ENCODE results near the gene RASL12. TPM values are rescaled to one million over a fixed set of nuclear protein-coding genes. Genes with fewer than 3 reads are reported as not detected.
"Not testable (repeated sequence)": the region's sequence is repeated elsewhere in the genome, so short reads cannot be mapped to it uniquely, and the experiment has no call there.

The RASL12 gene
- polyA plus RNA-seq, 4 donors: 5.9 to 8.6 (median 7.0) TPM

DNA sequence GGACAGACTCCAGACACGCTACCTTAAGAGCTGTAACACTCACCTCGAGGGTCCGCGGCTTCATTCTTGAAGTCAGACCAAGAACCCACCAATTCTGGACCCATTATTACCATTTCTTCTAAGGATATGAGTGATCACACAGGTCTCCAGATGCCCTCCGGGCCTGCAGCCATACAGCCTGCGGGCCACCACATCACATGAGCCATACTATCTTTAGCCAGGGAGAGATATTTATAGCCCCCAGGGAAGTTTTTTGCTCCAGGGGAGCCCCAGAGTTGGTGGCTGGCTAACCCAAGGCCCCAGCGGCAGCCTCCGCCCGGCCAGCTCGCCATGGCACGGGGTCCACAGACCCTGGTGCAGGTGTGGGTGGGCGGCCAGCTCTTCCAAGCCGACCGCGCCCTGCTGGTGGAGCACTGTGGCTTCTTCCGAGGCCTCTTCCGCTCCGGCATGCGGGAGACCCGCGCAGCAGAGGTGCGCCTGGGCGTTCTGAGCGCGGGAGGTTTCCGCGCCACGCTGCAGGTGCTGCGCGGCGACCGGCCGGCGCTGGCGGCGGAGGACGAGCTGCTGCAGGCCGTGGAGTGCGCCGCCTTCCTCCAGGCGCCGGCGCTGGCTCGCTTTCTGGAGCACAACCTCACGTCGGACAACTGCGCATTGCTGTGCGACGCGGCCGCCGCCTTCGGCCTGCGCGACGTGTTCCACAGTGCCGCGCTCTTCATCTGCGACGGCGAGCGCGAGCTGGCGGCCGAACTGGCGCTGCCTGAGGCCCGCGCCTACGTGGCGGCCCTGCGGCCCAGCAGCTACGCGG, 8.9 kb upstream of the RASL12 start, which contains the start of gene KBTBD13:
Gene KBTBD13 (plus strand): TSS at position 261 of the 805 bp plus-strand sequence. CDS start 70 bp downstream, at position 331.
- DNase-seq (ENCODE audit: low read depth in 4 of 4, low spot score in 3 of 4): no peak

DNA sequence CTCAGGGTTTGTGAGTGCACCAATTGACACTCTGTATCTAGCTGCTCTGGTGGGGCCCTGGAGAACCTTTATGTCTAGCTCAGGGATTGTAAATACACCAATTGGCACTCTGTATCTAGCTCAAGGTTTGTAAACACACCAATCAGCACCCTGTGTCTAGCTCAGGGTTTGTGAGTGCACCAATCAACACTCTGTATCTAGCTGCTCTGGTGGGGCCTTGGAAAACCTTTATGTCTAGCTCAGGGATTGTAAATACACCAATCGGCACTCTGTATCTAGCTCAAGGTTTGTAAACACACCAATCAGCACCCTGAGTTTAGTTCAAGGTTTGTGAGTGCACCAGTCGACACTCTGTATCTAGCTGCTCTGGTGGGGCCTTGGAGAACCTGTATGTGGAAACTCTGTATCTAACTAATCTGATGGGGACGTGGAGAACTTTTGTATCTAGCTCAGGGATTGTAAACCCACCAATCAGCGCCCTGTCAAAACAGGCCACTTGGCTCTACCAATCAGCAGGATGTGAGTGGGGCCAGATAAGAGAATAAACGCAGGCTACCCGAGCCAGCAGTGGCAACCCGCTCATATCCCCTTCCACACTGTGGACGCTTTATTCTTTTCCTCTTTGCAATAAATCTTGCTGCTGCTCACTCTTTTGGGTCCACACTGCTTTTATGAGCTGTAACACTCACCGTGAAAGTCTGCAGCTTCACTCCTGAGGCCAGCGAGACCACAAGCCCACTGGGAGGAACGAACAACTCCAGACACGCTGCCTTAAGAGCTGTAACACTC, 8.0 kb upstream of the RASL12 start:
- not testable (repeated sequence) for DNase-seq (ENCODE audit: low read depth in 4 of 4, low spot score in 3 of 4)

DNA sequence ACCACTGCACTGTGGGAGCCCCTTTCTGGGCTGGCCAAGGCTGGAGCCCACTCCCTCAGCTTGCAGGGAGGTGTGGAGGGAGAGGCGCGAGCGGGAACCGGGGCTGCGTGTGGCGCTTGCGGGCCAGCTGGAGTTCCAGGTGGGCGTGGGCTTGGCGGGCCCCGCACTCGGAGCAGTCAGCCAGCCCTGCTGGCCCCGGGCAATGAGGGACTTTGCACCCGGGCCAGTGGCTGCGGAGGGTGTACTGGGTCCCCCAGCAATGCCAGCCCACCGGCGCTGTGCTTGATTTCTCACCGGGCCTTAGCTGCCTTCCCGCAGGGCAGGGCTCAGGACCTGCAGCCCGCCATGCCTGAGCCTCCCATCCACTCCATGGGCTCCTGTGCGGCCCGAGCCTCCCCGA, 7.2 kb upstream of the RASL12 start:
- not testable (repeated sequence) for DNase-seq (ENCODE audit: low read depth in 4 of 4, low spot score in 3 of 4)

DNA sequence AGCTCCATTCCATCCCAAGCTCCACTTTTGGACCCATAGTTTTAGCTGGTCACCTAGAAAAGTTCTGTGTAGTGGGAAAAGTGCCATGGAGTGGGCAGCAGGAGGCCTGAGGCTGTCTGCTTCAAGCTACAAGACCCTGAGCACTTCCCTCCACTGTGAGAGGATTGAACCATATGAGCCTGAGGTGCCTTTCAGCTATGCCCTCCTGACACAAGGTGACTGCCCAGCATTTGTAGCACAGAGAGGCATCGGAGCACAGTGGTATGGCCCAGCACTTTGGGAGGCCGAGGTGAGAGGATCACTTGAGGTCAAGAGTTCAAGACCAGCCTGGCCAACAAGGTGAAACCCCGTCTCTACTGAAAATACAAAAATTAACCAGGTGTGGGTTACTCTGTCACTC, 4.8 kb upstream of the RASL12 start:
- no peak for DNase-seq (ENCODE audit: low read depth in 4 of 4, low spot score in 3 of 4)

DNA sequence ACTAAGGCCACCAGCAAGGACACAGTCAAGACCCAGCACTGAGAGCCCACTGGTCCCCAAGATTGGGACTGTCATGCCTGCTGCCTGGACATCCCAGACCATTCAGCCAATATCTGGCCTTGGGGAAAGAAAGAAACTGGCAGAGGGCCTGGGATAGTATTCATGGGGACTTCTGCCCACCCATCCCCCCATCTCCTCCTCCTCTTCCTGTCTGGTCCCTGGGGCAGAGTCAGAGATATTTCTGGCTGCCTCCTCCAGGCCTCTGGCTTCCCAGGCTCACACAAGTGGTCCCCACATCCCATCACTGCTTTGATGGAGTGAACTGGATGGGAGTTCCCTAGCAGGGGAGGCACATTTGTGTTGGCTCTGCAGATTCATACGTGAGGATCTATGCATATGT, 4.2 kb upstream of the RASL12 start:
- DNase-seq (ENCODE audit: low read depth in 4 of 4, low spot score in 3 of 4): no peak

DNA sequence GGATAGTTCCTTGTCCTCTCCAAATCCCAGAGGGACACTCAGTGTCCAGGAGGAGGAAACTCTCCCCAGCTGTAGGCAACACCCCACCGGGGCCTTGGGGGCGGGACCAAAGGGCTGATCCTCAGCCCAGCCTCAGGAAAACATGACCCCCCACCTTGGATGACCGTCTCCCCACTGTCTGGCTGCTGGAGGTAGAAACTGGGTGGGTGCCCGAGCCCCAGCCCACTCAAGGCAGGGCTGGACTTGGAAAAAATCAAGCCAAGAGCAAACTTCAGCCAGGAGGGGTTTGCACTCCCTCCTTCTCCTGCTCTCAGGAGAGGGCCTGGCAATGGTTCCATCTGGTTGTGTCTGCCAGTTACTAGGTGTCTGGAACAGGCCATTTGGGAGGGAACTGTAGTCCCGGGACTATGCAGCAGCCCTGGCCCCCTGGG, 3.6 kb upstream of the RASL12 start:
- DNase-seq (ENCODE audit: low read depth in 4 of 4, low spot score in 3 of 4): no peak

DNA sequence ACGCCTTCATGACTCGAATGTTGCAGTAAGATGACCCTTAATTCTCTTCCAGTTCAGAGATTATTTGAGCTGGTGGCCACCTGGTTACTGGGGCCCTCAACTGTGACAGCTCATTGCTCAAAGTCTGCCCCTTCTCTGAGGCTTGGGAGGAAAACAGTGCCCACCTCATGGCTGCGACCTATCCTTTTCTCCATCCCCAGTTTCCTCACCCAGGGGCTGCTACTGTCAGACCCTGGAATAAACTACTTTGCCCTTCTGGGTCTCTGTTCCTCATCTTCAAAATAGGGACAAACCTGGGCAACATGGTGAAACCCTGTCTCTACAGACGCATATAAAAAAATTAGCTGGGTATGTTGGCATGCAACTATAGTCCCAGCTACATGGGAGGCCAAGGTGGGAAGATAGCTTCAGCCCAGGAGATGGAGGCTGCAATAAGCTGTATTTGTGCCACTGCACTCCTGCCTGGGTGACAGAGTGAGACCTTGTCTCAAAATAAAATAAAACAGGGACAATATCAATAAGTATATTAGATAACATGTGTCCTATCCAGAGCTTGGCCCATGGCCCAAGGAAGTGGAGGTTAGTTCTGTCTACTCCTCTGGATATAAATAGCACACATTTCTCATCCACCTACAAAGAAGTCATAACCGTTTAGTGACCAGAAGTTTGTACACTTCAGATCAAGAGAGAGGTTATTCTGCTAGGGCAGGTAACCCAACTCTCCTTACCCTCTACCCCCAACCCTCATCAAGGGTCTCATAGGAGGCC, 2.2 kb upstream of the RASL12 start:
- no peak for DNase-seq (ENCODE audit: low read depth in 4 of 4, low spot score in 3 of 4)

DNA sequence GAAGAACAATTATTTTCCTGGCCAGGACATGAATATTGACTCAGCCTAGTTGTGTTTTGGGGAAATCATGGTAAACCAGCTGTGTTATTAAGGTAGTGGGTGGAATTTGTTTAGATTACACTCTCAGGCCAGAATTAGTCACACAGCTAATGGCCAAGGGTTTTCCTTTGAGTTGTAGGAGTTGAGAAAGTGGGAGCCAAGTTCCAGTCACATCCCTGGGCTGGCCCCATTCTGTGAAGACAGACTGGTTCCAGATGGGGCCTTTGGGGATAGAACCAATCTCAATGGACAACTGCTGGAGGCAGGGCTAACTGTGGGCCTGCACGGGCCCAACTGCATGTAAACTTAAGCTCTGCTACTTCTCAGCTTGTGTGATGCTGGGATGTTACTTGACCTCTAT, 1.4 kb upstream of the RASL12 start:
- no peak for DNase-seq (ENCODE audit: low read depth in 4 of 4, low spot score in 3 of 4)

DNA sequence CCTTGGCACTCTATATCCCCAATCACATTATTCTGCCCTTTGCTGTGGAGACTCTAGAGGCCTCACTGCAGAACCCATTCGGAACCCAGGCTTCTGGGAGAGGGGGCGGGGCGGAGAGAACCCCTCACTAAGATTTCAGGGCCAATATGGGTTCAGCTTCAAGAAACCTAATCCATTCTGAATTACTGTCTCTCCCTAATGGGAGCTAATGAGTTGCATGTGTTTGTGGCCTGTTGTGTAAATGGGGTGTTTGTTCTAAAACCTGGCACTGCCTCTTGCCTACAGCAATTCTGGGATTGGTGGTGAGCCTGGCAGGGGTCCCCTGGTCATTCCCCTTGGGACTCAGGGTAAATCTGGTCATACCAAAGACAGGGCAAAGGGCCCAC, 605 bp upstream of the RASL12 start:
- DNase-seq (ENCODE audit: low read depth in 4 of 4, low spot score in 3 of 4): no peak

DNA sequence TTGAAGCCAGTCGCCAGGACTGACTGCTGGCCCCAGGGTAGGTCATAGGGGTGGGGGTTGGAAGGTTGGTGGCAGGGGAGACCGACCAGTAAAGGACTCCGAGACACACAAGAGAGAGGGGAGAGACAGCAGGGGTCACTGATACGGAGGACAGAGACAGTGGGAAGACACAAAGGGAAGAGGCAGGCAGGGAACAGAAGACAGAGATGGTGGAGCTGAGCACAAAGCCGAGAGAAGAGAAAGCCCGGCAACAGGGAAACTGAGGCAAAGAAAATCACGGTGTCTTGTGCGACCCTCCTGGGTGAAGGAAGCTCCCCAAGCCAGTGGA, 510 bp downstream of the RASL12 start:
- DNase-seq (ENCODE audit: low read depth in 4 of 4, low spot score in 3 of 4): no peak

DNA sequence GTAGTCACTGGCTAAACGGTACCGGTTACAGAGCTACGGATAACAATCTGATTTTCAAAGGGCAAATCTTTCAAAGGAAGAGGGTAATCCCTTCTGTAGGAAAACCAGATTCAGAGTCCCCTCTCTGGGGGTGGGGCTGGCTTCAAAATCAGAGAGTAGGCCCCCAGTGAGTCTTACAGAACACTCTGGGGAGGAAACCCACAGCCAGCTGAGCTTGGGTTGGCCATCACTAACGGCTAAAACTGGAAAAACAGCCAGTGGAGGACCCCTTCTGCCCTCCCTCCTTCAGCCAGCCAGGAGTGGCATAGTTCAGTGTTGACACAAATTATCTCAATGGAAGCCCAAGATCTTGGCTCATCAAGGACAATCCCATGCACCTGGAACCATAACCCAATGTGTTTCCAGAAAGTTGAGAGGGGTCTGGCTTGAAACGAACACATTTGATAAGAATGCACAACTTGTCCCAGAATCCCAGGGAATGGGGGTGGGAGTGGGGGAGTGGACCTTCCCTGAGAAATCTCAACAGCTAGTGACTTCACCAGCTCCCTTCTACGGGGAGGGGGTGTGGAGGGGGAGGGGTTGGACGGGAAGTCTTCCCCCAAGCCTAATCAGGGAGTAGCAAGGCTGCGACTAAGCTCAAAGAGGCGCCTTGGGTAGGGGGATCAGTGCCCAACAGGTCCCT, 1.0 kb downstream of the RASL12 start:
- no peak for DNase-seq (ENCODE audit: low read depth in 4 of 4, low spot score in 3 of 4)

DNA sequence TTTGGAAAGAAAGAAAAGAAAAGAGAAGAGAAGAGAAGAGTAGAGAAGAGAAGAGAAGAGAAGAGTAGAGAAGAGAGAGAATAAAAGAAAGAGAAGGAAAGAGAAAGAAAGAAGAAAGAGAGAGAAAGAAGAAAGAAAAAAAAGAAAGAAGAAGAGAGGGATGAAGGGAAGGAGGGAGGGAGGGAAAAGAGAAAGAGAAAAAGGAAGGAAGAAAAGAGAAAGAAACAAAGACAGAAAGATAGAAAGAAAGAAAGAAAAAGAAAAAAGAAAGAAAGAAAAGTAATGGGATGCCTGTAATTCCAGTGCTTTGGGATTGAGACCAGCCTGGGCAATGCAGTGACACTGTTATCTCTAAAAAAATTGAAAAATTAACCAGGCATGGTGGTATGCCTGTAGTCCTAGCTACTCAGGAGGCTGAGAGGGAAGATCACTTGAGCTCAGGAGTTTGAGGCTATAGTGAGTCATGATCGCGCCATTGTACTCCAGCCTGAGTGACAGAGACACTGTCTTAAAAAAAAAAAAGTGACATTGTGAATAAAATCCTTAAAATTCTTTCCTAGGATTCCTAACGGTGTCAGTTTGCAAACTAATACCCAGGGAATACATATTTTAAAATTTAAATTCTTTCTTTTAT, 1.7 kb downstream of the RASL12 start:
- no peak for DNase-seq (ENCODE audit: low read depth in 4 of 4, low spot score in 3 of 4)

DNA sequence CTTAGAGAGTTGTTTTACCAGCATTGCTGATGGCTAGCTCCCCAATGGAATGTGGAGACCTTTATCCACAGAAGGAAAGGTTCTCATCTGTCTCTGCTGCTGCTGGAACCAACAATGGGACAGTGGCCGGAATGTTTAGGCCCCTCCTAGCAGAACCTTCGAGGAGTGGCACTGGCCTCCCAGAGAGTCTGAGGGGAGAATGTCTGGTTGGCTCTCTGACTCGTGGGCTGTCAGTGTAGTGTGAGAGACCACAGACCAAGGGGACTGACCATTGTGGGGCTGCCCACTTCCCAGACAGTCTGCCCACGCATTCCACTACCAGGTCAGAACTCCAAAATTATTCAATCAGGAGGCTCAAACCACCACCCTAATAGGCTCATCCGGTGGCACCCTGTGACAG, 5.1 kb downstream of the RASL12 start:
- no peak for DNase-seq (ENCODE audit: low read depth in 4 of 4, low spot score in 3 of 4)

DNA sequence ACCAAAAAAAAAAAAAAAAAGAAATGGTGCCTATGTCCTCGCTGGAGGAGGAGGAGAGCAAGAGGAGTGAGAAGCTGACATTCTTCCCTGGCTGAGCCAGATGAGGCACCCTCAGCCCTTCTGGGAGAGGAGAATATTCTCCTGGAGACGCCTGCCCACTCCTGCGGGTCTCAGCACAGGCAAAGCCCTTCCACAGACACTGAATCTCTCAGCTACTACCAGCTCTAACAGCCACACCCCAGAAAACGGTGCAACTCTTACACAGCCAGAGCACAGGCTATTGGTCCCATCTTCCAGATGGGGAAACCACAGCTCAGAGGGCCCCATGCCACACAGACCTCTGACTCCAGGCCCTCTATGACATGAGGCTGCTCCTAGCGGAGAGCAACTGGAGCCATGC, 5.7 kb downstream of the RASL12 start:
- DNase-seq (ENCODE audit: low read depth in 4 of 4, low spot score in 3 of 4): no peak

DNA sequence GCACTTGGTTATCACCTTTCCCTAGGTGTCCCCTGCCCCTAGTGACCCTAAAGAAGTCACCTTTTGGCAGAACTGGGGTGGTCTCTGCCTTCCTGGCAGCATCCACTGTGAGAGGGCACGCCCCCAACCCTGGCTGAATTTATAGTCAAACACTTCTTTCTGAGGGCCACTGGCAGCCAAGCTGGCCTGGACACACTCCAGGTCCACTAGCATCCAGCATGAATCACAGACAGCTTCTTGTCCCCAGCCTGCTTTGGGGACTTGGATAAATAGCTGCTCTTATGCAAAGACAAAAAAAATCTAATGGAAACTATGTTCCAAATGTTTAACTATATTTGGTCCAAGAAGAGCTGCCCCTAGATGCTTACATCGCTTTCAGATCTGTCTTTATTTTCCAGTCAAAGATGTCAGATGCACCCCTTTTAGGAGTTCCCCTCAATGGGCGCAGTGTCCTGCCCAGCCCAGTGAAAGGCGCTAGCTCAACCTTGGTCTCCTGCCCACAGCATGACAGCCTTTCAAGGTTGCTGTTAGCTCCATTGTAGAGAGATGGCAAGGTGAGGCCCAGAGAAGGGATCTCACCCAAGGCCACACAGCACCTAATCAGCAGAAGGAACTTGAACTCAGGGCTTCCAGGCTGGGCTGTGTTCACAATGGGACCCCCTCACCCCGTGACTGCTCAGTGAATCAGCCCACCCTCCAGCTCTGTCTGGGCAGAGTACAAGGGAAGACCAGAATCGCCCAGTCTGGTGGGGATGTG, 7.0 kb downstream of the RASL12 start:
- no peak for DNase-seq (ENCODE audit: low read depth in 4 of 4, low spot score in 3 of 4)

DNA sequence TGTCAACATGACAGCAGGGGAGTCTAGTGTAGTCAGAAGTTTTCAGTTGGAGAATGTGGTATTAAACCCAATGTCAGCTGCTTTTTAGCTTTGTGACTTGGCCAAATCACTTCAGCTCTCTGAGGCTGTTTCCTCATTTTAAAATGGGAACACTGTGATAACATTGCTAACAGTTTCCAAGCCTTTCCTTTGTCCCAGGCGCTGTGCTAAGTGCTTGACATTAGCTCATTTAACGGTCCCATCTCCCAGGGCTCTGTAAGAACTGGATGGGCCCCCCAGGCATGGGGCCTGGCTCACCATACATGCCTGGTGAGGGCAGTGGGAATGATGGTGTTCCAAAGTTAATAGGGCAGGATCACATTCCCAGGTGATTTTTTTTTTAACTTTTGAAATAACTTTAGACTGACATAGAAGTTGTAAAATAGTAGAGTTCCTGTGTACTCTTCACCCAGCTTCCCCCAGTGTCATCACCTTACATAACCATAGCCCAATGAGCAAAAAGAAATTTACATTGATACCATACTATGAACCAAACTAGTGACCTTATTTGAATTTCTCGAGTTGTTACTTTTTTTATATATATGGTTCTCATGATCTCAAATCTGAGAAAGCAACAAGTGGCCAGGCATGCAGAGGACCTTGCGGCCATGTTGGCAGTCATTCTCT, 7.7 kb downstream of the RASL12 start:
- no peak for DNase-seq (ENCODE audit: low read depth in 4 of 4, low spot score in 3 of 4)

DNA sequence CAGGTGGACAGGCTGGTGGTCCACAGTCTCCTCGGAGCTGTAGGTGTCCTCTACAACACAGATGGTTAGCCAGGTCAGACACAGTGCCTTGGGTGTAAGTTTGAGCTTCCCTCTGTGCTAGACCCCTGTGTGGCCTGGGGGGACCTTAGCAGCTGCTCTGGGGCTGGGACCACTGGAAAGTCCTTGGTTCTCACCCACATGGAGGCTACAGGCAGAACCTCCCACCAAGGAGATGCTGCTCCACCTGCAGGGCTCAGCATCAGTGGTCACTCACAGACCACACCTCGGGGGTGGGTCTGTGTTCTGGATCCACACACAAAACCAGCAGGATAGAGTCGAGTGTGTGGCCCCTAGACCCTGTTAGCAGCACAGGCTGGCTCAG, 8.4 kb downstream of the RASL12 start:
- no peak for DNase-seq (ENCODE audit: low read depth in 4 of 4, low spot score in 3 of 4)

DNA sequence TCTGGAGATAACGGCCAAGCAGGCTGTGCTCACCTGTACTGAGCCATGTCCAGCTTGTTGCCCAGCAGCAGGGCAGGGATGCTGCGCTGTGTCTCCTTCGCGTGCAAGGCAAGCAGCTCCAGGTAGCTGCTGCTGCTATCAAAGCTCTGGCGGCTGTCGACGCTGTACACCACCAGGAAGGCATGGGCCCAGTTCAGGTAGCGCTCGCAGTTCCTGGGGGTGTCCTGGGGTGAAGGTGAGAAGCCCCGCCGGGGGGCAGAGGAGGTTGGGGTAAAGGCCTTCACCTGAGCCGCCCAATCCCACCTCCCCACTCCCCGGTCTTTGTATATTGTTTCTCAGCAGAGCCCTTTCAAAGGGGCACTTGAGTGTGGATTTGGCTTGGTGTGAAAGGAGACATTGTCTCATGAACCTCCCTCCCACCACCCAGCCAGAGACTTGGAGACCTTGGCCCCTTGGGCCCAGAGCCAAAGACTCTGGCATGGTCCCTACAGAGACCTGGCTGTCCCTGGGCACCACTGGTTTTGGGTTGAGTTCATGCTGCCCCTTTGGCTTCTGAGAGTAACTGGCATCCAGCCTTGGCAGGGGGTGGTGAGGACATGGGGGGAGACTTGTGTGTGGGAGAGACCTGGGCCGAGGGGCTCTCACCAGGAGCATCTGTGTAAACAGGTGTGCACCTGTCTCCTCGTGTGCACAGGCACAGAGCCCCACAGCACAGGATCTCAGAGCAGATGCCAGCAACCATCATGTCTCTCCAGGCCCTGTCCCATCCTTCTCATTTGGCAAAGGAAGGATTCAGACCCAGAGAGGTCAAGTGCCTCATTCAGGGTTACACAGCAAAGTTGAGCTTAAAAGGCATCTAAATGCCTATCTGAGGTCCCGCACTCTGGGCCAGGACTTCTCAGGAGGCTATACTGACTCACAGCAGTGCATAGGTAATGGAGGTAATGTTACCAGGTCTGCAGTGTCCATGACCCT, 9.1 kb downstream of the RASL12 start:
- no peak for DNase-seq (ENCODE audit: low read depth in 4 of 4, low spot score in 3 of 4)

All from right renal pelvis (tissue), 4 donors.